Neural cell (in vitro differentiated cells): Measurements from ENCODE around the gene KHK. TPM values are rescaled to one million over a fixed set of nuclear protein-coding genes. Genes with fewer than 3 reads are reported as not detected.
A peak's percentile ranks its signal among the peaks of the same experiment; 100 is the strongest.

ENCODE experiments used
- H2AFZ ChIP-seq: fragments of 200-600, 300-800 bp; sonication (generic), shearing (Covaris generic); 2 replicates; pipeline ENCODE4 v1.6.0; 2014; ENCODE audit warnings: low read depth, mild to moderate bottlenecking, antibody characterized with exemption, low read length, moderate library complexity
- H3F3A ChIP-seq: fragments of 200-600 bp; shearing (Covaris generic); 2 replicates; pipeline ENCODE4 v1.6.1; 2016; ENCODE audit warnings: mild to moderate bottlenecking, moderate library complexity, mixed read lengths, antibody characterized with exemption, low read length; ENCODE audit not compliant: insufficient read depth, poor library complexity, severe bottlenecking
- H3K27ac ChIP-seq: fragments of 200-600, 300-800 bp; sonication (generic), shearing (Covaris generic); 2 replicates; pipeline ENCODE4 v1.5.1; 2014; ENCODE audit warnings: mild to moderate bottlenecking, low read length, moderate library complexity
- H3K27me3 ChIP-seq: fragments of 300-800, 200-600 bp; sonication (generic), shearing (Covaris generic); 2 replicates; pipeline ENCODE4 v1.6.0; 2014; ENCODE audit warnings: mild to moderate bottlenecking, low read depth, low read length, moderate library complexity; ENCODE audit not compliant: insufficient read depth
- H3K36me3 ChIP-seq: fragments of 300-800, 200-600 bp; sonication (generic), shearing (Covaris generic); 2 replicates; pipeline ENCODE4 v1.5.1; 2014; ENCODE audit warnings: mild to moderate bottlenecking, antibody characterized with exemption, low read length, moderate library complexity; ENCODE audit not compliant: insufficient read depth
- H3K4me2 ChIP-seq: fragments of 300-800, 200-600 bp; sonication (generic), shearing (Covaris generic); 2 replicates; pipeline ENCODE4 v1.6.0; 2014; ENCODE audit warnings: mild to moderate bottlenecking, low read length
- H3K4me3 ChIP-seq: fragments of 300-800, 200-600 bp; sonication (generic), shearing (Covaris generic); 2 replicates; pipeline ENCODE4 v1.5.1; 2014; ENCODE audit warnings: mild to moderate bottlenecking, low read length, moderate library complexity
- H3K79me2 ChIP-seq: fragments of 200-600 bp; shearing (Covaris generic); replicated peaks from 2 replicates; pipeline ENCODE4 v1.6.0; 2014; ENCODE audit warnings: mild to moderate bottlenecking, low read length, moderate library complexity; ENCODE audit not compliant: insufficient read depth
- H3K9ac ChIP-seq: fragments of 300-800, 200-600 bp; sonication (generic), shearing (Covaris generic); 2 replicates; pipeline ENCODE4 v1.6.1; 2016; ENCODE audit warnings: mild to moderate bottlenecking, low read length, mixed read lengths
- H3K9me2 ChIP-seq: fragments of 200-600 bp; shearing (Covaris generic); 2 replicates; pipeline ENCODE4 v1.6.1; 2016; ENCODE audit warnings: mild to moderate bottlenecking, low read length, mixed read lengths; ENCODE audit not compliant: insufficient read depth
- H3K9me3 ChIP-seq: fragments of 200-600, 300-800 bp; sonication (generic), shearing (Covaris generic); 2 replicates; pipeline ENCODE4 v1.6.1; 2016; ENCODE audit warnings: mild to moderate bottlenecking, mixed run types, low read length, moderate library complexity, mixed read lengths
- H4K20me1 ChIP-seq: fragments of 200-600 bp; shearing (Covaris generic); 2 replicates; pipeline ENCODE4 v1.6.1; 2016; ENCODE audit warnings: mild to moderate bottlenecking, mixed run types; ENCODE audit not compliant: insufficient read depth
- CTCF ChIP-seq: fragments of 450-650 bp; IDR thresholded peaks from 2 replicates; pipeline ENCODE4 v1.5.1; 2014; ENCODE audit warnings: antibody characterized with exemption, mild to moderate bottlenecking, moderate library complexity; ENCODE audit not compliant: poor library complexity, severe bottlenecking
- EP300 ChIP-seq: fragments of 450-650 bp; conservative IDR thresholded peaks from 2 replicates; pipeline ENCODE4 v1.6.1; 2014; ENCODE audit warnings: antibody characterized with exemption, mild to moderate bottlenecking, moderate library complexity; ENCODE audit not compliant: poor library complexity, severe bottlenecking
- EZH2 ChIP-seq: fragments of 200-600, 300-800 bp; shearing (Covaris generic), sonication (generic); IDR thresholded peaks from 2 replicates; pipeline ENCODE4 v1.6.1; 2014; ENCODE audit warnings: antibody characterized with exemption, low read length, borderline replicate concordance, mild to moderate bottlenecking; ENCODE audit not compliant: insufficient read depth, poor library complexity, severe bottlenecking
- MXI1 ChIP-seq: fragments of 450-650 bp; conservative IDR thresholded peaks from 2 replicates; pipeline ENCODE4 v1.6.1; 2014; ENCODE audit warnings: antibody characterized with exemption, mild to moderate bottlenecking; ENCODE audit not compliant: poor library complexity, severe bottlenecking
- POLR2AphosphoS5 ChIP-seq: IDR thresholded peaks from 2 replicates; pipeline ENCODE4 v1.6.1; 2012
- RAD21 ChIP-seq: fragments of 450-650 bp; conservative IDR thresholded peaks from 2 replicates; pipeline ENCODE4 v1.6.1; 2014; ENCODE audit warnings: antibody characterized with exemption, mild to moderate bottlenecking, moderate library complexity
- REST ChIP-seq: IDR thresholded peaks from 2 replicates; pipeline ENCODE4 v1.6.1; 2012; ENCODE audit warnings: borderline replicate concordance
- SMC3 ChIP-seq: fragments of 450-650 bp; conservative IDR thresholded peaks from 2 replicates; pipeline ENCODE4 v1.6.1; 2014; ENCODE audit warnings: antibody characterized with exemption, mild to moderate bottlenecking, moderate library complexity; ENCODE audit not compliant: poor library complexity
- TAF1 ChIP-seq: IDR thresholded peaks from 2 replicates; pipeline ENCODE4 v1.6.1; 2012; ENCODE audit warnings: low read depth
- polyA plus RNA-seq: library from polyadenylated mRNA; depleted of rRNA; stranded (reverse); fragments of >200 nt; gene quantifications from 2 replicates; pipeline ENCODE4 v1.2.3, GENCODE V29; 2014

Gene KHK
- polyA plus RNA-seq, 1 donor from 2014 or later = 4.1 TPM

GRCh38 chr2:27133195-27133875, 46.8 kb downstream of the KHK start:
- Histone ChIP-seq H3K9me3 (no peaks in the 10 kb centered on the region), H3K27ac (no peak overlapping the region), H2AFZ (no peak overlapping the region), H3K9me2 (no peaks in the 10 kb centered on the region), H3K4me2 (peak overlapping the region; percentile 84), H3F3A (no peaks in the 10 kb centered on the region), H4K20me1 (no peaks in the 10 kb centered on the region), H3K9ac (peak overlapping the region; percentile 86), H3K79me2 (peaks cover 4% of the 10 kb centered on the region), H3K4me3 (peak overlapping the region; percentile 100), H3K36me3 (no peaks in the 10 kb centered on the region), H3K27me3 (no peaks in the 10 kb centered on the region)
- TF ChIP-seq SMC3 = no peak
- no peak for TF ChIP-seq POLR2AphosphoS5
- TF ChIP-seq REST = no peak
- TF ChIP-seq RAD21 = no peak
- no peak for TF ChIP-seq EZH2
- TF ChIP-seq TAF1 = no peak
- TF ChIP-seq MXI1 = no peak
- no peak for TF ChIP-seq EP300
- no peak for TF ChIP-seq CTCF

GRCh38 chr2:27133905-27134780, 47.6 kb downstream of the KHK start, which contains the start of gene PREB:
TSS of gene PREB (minus strand) at chr2:27134636. CDS start at chr2:27134421, 215 bp downstream.
- H3F3A ChIP-seq = no peaks in the 10 kb centered on the region
- no peaks in the 10 kb centered on the region for H4K20me1 ChIP-seq
- H3K36me3 ChIP-seq = no peaks in the 10 kb centered on the region
- no peaks in the 10 kb centered on the region for H3K9me2 ChIP-seq
- TF ChIP-seq RAD21 (no peak), SMC3 (peak; percentile 26), EP300 (peak; percentile 37), EZH2 (no peak), CTCF (peak; percentile 30), REST (peak; percentile 38), TAF1 (peak; percentile 36), POLR2AphosphoS5 (peak; percentile 98), MXI1 (peak; percentile 79)
- peak within 1 kb of the TSS; percentile 86 for H3K9ac ChIP-seq
- peaks cover 4% of the 10 kb centered on the region for H3K79me2 ChIP-seq
- H3K27me3 ChIP-seq = no peaks in the 10 kb centered on the region
- no peaks in the 10 kb centered on the region for H3K9me3 ChIP-seq
- H3K4me3 ChIP-seq = peak within 1 kb of the TSS; percentile 100
- peak within 1 kb of the TSS; percentile 84 for H3K4me2 ChIP-seq
- H2AFZ ChIP-seq = peak within 1 kb of the TSS; percentile 65
- H3K27ac ChIP-seq = peak within 1 kb of the TSS; percentile 77
